Hepatic stellate cell (primary cell): ENCODE measurements around the gene WDR90.
A peak's percentile ranks its signal among the peaks of the same experiment; 100 is the strongest.

Experiments used
- DNase-seq: peaks from one replicate; pipeline ENCODE4 v3.0.0; 2011; ENCODE audit warnings: low spot score

WDR90 gene

DNA sequence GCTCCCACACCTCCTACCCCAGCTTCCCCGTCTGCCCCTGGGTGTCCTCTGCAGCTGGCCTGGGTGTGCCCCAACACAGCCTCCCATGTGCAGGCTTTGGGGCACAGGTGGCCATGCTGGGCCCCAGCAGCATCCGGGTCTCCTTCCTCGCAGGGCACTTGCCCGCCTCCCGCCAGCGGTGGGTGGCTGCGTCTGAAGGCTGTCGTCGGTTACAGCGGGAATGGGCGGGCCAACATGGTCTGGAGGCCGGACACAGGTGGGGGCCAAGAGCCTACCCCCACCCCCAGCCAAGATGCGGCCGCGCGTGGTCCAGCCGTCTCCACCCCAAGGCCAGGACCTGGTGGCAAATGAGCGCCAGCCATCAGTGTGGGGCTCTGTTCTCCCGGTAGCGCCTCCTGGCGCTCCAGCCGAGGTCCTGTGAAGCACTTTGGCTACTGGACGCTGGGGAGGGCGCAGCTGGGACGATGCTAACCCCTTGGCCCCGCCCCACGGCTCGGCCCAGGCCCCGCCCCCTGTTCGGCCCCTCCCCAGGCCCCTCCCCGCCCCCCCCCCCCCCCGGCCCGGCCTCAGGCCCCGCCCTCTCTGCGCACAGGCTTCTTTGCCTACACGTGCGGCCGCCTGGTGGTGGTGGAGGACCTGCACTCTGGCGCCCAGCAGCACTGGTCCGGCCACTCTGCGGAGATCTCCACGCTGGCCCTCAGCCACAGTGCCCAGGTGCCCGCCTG lies 11.5 kb downstream of the WDR90 start:
- peak; percentile 92 for DNase-seq

DNA sequence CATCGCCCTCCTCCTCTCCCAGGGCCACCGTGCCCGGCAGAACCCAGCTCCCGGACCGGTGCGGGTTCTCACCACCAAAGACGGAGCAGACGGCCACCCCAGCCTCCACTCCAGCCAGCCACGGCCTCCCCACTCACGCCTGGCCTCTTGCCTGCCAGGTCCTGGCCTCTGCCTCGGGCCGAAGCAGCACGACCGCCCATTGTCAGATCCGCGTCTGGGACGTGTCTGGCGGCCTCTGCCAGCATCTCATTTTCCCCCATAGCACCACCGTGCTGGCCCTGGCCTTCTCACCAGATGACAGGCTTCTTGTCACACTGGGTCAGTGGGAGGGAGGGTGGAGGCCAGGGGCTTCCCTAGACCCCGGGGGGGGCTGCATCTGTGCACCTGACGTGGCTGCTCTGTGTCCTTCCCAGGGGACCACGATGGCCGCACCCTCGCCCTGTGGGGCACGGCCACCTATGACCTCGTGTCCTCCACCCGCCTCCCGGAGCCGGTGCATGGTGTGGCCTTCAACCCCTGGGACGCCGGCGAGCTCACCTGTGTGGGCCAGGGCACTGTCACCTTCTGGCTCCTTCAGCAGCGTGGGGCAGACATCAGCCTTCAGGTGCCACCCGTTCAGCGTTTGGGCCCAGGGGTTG lies 12.1 kb downstream of the WDR90 start:
- no peak for DNase-seq

DNA sequence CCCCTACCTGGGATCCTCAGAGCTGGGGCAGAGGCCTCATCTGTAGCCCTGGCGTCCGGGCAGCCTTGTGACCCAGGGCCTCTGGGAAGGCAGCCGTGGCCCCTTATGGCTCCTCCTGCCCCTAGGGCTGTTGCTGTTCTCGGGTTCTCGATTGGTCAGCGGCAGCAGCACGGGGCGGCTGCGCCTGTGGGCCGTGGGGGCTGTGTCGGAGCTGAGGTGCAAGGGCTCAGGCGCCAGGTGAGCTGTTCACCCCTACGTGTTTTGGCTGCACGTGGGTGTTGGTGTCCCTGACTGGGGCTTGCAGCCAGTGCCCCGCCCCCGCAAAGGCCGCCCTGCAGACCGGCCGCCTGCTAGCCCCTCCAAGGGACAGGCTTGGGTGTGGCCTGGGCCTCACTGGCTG lies 12.9 kb downstream of the WDR90 start:
- DNase-seq = no peak

DNA sequence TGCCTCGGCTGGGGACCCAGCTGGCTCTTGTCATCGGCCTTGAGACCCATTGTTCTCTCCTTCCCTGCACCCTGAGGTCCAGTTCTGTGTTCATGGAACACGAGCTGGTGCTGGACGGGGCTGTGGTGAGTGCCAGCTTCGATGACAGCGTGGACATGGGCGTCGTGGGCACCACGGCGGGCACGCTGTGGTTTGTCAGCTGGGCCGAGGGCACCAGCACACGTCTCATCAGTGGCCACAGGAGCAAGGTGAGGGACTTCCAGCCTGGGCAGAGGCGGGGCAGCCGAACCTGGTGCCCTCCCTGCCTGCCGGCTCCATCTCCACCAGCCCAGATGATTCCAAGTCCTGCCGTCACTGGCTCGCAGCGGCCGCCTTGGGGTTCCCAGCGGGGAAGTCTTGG lies 13.4 kb downstream of the WDR90 start:
- DNase-seq = no peak

DNA sequence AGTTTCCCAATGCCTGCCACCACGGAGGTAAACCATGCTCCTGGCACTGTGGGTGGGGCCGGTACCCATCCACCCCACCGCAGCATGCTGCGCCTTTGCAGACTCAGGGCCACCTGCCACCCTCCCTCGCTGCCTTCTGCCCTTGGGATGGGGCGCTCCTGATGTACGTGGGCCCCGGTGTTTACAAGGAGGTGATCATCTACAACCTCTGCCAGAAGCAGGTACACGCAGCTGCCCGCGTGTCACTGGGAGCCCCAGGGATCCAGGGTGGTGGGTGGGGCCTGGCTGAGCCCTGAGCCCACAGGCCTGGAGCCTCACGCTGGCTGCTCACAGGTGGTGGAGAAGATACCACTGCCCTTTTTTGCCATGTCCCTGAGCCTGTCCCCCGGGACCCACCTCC lies 17.4 kb downstream of the WDR90 start:
- no peak for DNase-seq

DNA sequence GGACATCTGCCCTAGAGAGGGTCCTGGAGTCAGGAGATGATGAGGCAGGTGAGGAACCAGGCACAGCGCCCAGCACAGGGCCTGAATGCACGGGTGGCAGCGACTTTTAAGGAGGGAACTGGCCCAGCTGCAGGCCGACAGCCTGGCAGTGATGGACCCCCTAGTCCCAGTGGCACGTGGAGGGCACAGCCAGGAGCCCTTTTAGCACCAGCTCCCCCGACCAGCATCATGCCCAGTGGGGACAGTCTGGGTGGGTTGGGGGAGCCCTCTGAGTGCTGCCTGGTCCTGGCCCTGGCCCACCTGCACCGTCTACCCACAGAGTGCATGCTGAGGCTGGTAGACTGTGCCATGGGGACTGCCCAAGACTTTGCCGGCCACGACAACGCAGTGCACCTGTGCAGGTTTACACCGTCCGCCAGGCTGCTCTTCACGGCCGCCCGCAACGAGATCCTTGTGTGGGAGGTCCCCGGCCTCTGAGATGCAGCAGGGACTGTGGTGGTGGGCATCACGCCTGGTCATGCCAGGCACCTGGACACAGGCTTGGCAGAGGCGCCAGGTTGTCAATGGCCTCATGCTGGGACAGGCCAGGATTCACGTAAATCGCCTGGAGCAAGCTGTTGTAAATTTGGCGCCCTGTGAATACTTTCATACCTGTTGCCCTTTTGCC lies 18.1 kb downstream of the WDR90 start:
- no peak for DNase-seq

DNA sequence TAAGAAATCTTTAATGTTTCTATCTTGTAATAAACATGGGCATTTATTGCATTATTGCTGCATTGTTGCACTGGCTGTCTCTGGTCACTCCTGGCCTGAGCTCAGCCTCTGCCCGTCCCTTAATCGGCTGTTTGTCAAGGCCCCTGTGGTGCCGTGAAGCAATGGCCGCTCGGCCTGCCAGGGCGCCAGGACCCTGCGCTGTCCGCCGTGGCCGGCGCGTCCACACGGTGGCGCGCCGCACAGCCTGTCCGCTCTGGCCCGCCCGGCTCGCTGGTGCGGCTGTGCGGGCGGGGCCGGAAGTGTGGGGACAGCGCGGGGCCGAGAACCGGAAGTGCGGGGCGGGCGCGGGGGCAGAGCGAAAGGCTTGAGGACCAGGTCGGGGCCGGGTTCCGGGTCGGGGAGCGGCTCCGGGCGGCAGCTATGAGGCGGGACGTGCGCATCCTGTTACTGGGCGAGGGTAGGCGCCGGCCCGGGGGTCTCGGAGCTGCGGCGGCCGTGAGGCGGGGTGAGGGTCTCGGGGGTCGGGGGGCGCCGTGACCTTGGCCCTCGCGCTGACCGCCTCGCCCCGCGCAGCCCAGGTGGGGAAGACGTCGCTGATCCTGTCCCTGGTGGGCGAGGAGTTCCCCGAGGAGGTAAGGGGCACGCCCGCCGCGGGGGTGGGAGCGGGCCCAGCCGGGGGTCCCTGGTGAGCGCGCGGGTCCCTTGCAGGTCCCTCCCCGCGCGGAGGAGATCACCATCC lies 18.8 kb downstream of the WDR90 start, which contains the start of gene RHOT2:
Gene RHOT2 (plus strand): TSS at position 353 of the 739 bp plus-strand sequence. CDS start 68 bp downstream, at position 421.
- peak; percentile 89 for DNase-seq

DNA sequence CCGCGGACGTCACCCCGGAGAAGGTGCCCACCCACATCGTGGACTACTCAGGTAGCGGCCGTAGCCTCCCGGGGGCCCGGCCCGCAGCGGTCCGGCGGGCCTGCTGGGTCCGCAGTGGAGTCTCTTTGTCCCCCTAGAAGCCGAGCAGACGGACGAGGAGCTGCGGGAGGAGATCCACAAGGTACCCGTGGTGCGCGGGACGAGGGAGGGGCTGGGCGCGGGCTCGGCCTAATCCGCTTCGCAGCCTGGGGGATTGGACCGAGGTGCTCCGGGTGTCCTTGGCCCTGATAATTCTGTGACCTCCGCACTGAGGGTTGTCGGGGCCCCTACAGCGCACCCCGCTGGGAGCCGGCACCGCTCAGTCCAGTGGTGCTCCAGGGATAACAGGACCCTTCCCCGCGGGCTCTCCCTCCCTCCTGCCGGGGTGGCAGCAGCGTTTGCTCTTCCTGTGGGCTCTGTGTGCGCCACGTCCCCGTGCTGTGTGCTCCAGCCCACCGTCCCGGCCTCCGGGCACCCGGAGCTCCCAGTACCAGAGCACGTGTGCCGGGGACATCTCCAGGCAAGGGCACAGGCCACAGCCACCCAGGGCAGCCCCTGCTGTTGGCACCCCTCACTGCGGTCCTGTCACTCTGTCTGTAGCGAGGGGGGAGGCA lies 19.5 kb downstream of the WDR90 start:
- peak; percentile 28 for DNase-seq

DNA sequence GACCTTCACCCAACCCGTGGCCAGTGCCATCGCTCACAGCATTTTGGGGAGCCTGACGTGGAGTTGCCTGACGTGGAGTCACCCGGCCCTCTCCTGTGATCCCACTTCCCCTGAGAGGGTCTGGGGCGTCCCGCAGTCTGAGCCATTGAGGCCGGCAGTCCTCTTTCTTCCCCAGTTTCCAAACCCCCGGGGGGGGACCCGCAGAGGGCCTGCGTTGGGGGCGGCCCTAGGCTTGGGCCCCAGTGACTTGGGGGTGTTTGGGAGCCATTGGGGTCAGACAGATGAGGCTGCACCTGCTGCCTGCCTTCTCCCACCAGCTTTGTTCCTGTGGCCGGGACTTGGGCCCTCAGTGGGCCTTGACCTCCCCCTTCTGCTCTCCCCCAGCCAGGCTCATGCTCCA lies 20.5 kb downstream of the WDR90 start:
- no peak for DNase-seq

DNA sequence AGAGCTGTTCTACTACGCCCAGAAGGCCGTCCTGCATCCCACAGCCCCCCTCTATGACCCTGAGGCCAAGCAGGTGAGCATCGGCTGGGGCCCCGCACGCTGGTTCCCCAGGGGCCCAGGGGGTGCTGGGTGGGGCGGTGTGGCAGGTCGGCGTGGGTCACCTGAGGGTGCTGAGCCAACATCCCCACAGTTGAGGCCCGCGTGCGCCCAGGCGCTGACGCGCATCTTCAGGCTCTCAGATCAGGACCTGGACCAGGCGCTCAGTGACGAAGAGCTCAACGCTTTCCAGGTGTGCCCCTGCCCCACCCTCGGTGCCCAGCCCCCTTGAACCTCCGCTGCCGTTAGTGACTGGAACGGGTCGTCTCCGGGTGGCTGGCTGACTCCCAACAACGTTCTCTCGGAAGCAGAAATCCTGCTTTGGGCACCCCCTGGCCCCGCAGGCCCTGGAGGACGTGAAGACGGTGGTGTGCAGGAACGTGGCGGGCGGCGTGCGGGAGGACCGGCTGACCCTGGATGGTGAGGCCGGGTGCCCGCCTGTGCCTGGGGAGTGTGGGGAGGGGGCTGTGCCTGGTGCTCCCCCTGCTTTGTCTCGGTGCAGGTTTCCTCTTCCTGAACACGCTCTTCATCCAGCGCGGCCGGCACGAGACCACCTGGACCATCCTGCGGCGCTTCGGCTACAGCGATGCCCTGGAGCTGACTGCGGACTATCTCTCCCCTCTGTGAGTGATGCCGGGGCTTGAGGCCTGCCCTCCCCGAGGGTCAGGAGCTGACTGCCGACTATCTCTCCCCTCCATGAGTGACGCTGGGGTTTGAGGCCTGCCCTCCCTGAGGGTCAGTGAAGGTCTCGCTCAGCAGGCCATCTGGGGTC lies 21.6 kb downstream of the WDR90 start:
- no peak for DNase-seq

DNA sequence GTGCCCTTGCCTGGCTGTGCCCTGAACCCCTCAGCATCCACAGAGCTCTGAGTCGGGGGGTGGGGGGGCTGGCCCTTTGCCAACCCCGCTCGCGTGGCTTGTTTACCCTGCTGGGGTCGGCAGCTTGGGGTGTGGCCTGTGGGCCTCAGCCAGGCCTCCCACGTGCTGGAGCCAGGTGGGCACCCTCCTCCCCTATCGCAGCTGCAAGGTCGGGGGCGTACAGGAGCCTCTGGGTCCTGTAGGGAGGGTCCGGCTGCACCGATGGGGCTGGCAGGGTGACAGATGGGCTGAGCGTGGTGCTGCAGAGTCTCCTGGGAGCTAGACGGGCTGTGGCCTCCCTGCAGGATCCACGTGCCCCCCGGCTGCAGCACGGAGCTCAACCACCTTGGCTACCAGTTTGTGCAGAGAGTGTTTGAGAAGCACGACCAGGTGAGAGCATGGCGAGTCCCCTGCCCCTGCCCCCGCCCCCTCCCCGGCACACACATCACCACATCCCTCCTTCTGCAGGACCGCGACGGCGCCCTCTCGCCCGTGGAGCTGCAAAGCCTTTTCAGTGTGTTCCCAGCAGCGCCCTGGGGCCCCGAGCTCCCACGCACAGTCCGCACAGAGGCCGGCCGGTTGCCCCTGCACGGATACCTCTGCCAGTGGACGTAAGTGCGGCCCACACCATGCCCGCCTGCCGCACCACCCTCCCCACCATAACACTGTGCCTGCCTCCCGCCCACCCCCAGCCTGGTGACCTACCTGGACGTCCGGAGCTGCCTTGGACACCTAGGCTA lies 22.4 kb downstream of the WDR90 start:
- DNase-seq = no peak

DNA sequence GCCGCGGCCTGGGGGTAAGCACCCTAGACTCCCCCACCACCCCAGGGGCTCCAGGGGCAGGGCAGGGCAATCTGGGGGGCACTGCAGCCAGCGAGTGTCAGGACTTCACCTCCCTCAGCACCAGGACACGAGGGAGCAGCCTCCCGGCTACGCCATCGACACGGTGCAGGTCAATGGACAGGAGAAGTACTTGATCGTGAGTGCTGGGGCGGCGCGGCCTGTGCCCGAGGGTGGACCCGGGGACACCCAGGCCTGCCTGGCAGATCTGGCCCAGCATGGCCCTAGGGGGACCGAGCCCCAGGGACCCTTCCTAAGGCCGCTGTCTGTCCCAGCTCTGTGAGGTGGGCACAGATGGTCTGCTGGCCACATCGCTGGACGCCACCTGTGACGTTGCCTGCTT lies 23.2 kb downstream of the WDR90 start:
- no peak for DNase-seq

DNA sequence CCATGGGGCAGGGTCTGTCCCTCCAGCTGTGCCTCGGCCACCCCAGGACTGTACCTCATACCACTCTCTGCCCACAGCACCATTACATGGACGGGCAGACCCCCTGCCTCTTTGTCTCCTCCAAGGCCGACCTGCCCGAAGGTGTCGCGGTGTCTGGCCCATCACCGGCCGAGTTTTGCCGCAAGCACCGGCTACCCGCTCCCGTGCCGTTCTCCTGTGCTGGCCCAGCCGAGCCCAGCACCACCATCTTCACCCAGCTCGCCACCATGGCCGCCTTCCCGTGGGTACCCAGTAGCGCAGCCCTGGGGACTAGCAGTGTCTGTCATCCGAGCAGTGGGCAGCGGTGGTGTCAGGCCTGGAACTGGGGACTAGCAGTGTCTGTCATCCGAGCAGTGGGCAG lies 23.7 kb downstream of the WDR90 start:
- no peak for DNase-seq

DNA sequence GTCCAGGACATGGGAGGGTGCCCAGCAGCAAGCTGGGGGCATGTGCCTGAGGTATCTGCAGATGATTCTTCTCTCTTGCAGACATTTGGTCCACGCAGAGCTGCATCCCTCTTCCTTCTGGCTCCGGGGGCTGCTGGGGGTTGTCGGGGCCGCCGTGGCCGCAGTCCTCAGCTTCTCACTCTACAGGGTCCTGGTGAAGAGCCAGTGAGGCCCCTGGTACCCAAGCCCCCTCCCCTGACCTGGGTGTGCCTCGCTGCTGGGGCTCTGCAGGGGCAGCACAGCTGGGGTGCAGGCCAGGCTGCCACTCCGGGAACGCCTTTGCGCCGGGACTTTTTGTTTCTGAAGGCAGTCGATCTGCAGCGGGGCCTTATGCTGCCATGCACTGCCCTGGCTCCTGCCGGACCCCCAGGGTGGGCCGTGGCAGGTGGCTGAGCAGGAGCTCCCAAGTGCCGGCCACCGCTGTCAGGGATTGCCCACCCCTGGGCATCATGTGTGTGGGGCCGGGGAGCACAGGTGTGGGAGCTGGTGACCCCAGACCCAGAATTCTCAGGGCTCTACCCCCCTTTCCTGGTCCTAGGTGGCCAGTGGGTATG lies 24.3 kb downstream of the WDR90 start:
- DNase-seq = no peak

DNA sequence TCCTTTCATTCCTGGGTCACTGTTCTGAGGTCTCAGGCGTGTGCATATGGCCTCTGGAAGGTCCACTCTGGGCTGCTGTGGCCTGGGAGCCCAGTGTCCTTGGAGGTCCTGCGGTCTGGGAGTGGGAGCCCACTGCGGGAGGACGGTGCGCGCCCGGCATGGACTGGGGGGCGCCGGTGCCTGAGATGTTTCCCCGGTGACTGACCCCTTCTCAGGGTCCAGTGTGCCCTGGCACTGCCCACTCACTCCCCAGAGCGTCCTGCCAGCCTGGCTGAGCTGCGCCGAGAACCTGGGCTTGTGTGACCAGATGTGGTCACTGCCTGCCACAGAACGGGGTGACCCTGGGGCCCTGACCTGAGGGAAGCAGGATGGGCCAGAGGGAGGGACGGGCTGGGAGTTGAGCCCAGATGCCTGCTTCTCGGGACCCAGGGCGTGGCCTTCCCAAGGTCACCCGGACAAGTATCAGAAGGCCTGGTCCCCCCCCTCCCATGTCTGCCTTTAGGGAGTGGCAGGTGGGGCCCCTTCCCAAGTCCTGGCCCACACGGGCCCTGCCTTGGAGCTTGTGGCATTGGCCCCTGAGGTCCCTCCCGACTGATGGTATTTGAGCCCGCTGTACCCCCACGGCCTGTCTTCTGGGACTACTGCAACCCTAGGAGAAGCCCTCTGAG lies 25.2 kb downstream of the WDR90 start:
- no peak for DNase-seq

DNA sequence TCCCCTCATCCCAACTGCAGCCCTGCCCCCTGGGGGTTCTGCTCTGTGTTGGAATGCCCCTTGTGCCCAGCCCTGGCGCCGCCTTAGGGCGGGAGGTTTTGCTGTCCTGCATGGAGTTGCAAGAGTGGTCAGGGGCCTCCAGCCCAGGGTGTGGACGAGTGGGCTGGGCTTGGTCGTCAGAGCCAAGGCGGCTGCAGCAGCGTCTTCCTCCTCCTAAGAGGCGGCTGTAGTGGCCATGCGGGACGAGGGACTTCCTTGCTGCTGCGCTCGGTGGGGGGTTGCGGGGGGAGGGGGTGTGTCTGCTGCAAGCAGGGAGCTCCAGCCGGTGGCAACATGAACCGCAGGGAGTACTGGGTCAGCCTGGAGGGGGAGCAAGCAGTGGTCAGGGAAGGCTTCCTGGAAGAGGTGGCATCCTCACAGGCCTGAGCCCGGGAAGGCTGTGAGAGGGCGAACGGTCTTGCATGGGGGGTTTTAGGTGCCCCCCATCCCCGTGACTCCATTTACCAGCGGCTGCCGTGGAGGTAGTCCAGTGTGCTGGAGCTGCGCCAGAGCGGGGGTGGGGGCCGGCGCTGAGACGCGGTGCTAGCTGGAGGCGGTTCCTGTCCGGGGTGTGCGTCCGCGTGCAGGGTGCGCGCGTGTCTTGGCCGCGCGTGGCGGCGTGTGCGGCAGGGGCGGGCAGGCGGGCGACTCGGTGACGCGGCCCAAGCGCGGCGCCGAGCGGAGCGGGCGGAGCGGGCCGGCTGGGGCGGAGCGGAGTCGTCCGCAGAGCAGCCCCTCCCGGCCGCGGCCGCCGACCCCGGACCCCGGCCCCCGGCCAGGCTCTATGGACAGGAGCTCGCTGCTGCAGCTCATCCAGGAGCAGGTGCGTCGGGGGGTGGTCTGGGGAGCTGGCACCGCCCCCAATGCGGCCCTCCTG lies 26.1 kb downstream of the WDR90 start, which contains the start of gene RHBDL1:
Gene RHBDL1 (plus strand): TSS at position 704 of the 916 bp plus-strand sequence. CDS start 120 bp downstream, at position 824.
- no peak for DNase-seq

DNA sequence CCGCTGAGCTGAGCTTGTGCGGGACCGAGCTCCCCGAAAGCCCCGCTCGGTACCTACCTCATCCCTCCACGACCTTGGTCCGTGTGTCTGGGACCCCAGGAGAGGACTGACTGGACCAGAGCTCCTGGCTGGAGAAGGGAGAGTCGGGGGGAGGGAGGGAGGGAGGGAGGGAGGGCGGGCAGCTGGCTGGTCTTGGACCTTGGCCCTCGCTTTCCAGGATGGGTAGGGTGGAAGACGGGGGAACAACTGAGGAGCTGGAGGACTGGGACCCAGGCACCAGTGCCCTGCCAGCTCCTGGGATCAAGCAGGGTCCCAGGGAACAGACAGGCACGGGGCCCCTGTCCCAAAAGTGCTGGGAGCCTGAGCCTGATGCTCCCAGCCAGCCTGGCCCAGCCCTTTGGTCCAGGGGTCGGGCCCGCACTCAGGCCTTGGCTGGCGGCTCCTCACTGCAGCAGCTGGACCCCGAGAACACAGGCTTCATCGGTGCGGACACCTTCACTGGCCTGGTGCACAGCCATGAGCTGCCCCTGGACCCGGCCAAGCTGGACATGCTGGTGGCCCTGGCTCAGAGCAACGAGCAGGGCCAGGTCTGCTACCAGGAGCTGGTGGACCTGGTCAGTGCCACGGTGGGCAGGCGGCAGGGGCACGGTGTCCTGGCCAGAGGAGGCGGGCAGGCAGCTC lies 26.9 kb downstream of the WDR90 start:
- DNase-seq = no peak

DNA sequence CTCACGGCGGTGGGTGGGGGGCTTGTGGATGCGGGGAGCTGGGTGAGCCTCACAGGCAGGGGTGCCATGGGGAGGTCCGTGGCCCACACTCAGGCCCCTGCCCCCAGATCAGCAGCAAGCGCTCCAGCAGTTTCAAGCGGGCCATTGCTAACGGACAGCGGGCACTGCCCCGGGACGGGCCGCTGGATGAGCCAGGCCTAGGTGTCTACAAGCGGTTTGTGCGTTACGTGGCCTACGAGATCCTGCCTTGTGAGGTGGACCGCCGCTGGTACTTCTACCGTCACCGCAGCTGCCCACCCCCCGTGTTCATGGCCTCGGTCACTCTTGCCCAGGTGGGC lies 27.4 kb downstream of the WDR90 start:
- no peak for DNase-seq
